ENCODE measurements around the gene SLC15A5. TPM values are rescaled to one million over a fixed set of nuclear protein-coding genes. Genes with fewer than 3 reads are reported as not detected.

The SLC15A5 gene
- total and polyA plus RNA-seq, 2 of the 4 experiments (the other 2 are of a cell fraction): not detected

GRCh38 chr12:16241346-16241745 lies 36.1 kb downstream of the SLC15A5 start:
- BruUV-seq (replicated peaks): no TSS peak
- H3K36me3 ChIP-seq (ENCODE audit: control insufficient read depth, insufficient read depth, low read length): no peaks in the 10 kb centered on the region
- ChIA-PET POLR2A (ENCODE audit: unreplicated experiment) (no interaction called here), CTCF (no interaction called here)
- TF ChIP-seq CEBPB (IDR thresholded peaks at IDR 0.05; ENCODE audit: low read depth, low read length): no peak
- TF ChIP-seq RCOR1 (IDR thresholded peaks at IDR 0.05; ENCODE audit: insufficient replicate concordance, low read length): no peak
- TF ChIP-seq NFE2L2 (IDR thresholded peaks at IDR 0.05; ENCODE audit: low read depth, low read length): no peak
- TF ChIP-seq RAD21 (IDR thresholded peaks at IDR 0.05; ENCODE audit: low read length): no peak
- no peak for TF ChIP-seq CTCF (conservative IDR thresholded peaks at IDR 0.05; ENCODE audit: low read depth, low read length)
- no peak for TF ChIP-seq USF2 (IDR thresholded peaks at IDR 0.05; ENCODE audit: low read depth, low read length)
- no peak for TF ChIP-seq FOS (IDR thresholded peaks at IDR 0.05; ENCODE audit: low read depth, low read length)
- no peak for TF ChIP-seq BHLHE40 (IDR thresholded peaks at IDR 0.05; ENCODE audit: low read depth, low read length)
- no peak for TF ChIP-seq MAZ (IDR thresholded peaks at IDR 0.05; ENCODE audit: borderline replicate concordance, low read depth, low read length)
- TF ChIP-seq CHD1 (IDR thresholded peaks at IDR 0.05; ENCODE audit: low read depth, low read length): no peak
- no peak for TF ChIP-seq MAFK (IDR thresholded peaks at IDR 0.05; ENCODE audit: low read depth, low read length)
- no peak for TF ChIP-seq RFX5 (IDR thresholded peaks at IDR 0.05; ENCODE audit: low read depth, low read length)
- TF ChIP-seq MXI1 (IDR thresholded peaks at IDR 0.05; ENCODE audit: borderline replicate concordance, low read depth, low read length): no peak
- TF ChIP-seq POLR2A (IDR thresholded peaks at IDR 0.05; ENCODE audit: low read depth, low read length): no peak
- no peak for TF ChIP-seq ELK1 (IDR thresholded peaks at IDR 0.05; ENCODE audit: borderline replicate concordance, low read depth, low read length)
- dilution Hi-C loops (cut with HindIII; ENCODE audit: low sequenced_read_pairs, unreplicated experiment) (no loop called here), intact Hi-C loops (cut with micrococcal nuclease) (no loop called here), in situ Hi-C loops (cut with MboI; ENCODE audit: low sequenced_read_pairs) (no loop called here)
- no peak for ATAC-seq (ENCODE audit: low read depth)
- H3K56ac ChIP-seq (ENCODE audit: extremely low read depth, insufficient read depth, low read length): no peak overlapping the region
- H3K23ac ChIP-seq (ENCODE audit: low read depth, low read length): no peak overlapping the region
- H3K27ac ChIP-seq (ENCODE audit: insufficient read depth, low read length): no peak overlapping the region
- H3K4me2 ChIP-seq (ENCODE audit: low read depth, low read length): no peak overlapping the region
- no peaks in the 10 kb centered on the region for H3K9me1 ChIP-seq (ENCODE audit: insufficient read depth, low read length)
- H2BK5ac ChIP-seq (ENCODE audit: low read depth, low read length, poor library complexity, severe bottlenecking): no peak overlapping the region
- no peak for DNase-seq
- H4K20me1 ChIP-seq (ENCODE audit: insufficient read depth, low read length): no peaks in the 10 kb centered on the region
- no CpG with 5 or more reads among the region's 4 CpGs for WGBS, 2 experiments (ENCODE audit: extremely low coverage in 2 of 2, insufficient read length in 1 of 2)
- no peaks in the 10 kb centered on the region for H3K4me1 ChIP-seq (ENCODE audit: control insufficient read depth, insufficient read depth, low read length)
- no peak overlapping the region for H3K4me3 ChIP-seq (ENCODE audit: insufficient read depth, low read depth, low read length)
- no peak overlapping the region for H2BK15ac ChIP-seq (ENCODE audit: low read depth, low read length)
- no peak overlapping the region for H2BK20ac ChIP-seq (ENCODE audit: low read depth, low read length)
- no peak overlapping the region for H2BK120ac ChIP-seq (ENCODE audit: low read depth, low read length)
- H2AK5ac ChIP-seq (ENCODE audit: low read depth, low read length): no peak overlapping the region
- H4K91ac ChIP-seq (ENCODE audit: insufficient read depth, low read depth, low read length): no peak overlapping the region
- no peak overlapping the region for H3K9ac ChIP-seq (ENCODE audit: low read depth, low read length)
- no peak overlapping the region for H3K18ac ChIP-seq (ENCODE audit: low read depth, low read length)
- H3K27me3 ChIP-seq (ENCODE audit: control insufficient read depth, insufficient read depth, low read length): no peaks in the 10 kb centered on the region
- no peak overlapping the region for H4K8ac ChIP-seq (ENCODE audit: low read depth in 2 of 2, low read length in 2 of 2)
- no peaks in the 10 kb centered on the region for H3K9me3 ChIP-seq (ENCODE audit: control insufficient read depth, insufficient read depth, low read length)
- no peak overlapping the region for H2AFZ ChIP-seq (replicated peaks; ENCODE audit: low read length, poor library complexity)
- H3K4ac ChIP-seq (ENCODE audit: low read depth, low read length): no peak overlapping the region
- no peaks in the 10 kb centered on the region for H3K79me1 ChIP-seq (ENCODE audit: low read depth in 1 of 2, low read length in 2 of 2)
- no peak overlapping the region for H2AK9ac ChIP-seq (replicated peaks; ENCODE audit: low read depth, low read length, poor library complexity)
- H4K5ac ChIP-seq (ENCODE audit: low read depth, low read length): no peak overlapping the region
- H3K14ac ChIP-seq (replicated peaks; ENCODE audit: low read depth, low read length): no peak overlapping the region

All from IMR-90 (cell line).